Left lung (tissue), 10 donors: Measurements from ENCODE around the gene ADM5. TPM values are rescaled to one million over a fixed set of nuclear protein-coding genes. Genes with fewer than 3 reads are reported as not detected.

Experiments
- ATAC-seq: fragments of 200-7000 bp; cut with Tn5 transposase; one replicate; pipeline ENCODE4 v1.9.1; 2020; ENCODE audit warnings: moderate library complexity
- DNase-seq, 4 donors: peaks; one replicate each; pipeline ENCODE4 v3.0.0-alpha.2; 2013 to 2020
- H3K27ac ChIP-seq, 2 donors: fragments of 200-600 bp; sonication (generic) in 1 of 2; one replicate each; pipeline versions ENCODE4 v1.5.0 to v1.8.0; 2020 to 2021
- H3K27me3 ChIP-seq, 2 donors: fragments of 200-600 bp; sonication (generic) in 1 of 2; one replicate each; pipeline versions ENCODE4 v1.5.0 to v1.8.0; 2020 to 2021
- H3K36me3 ChIP-seq, 2 donors: fragments of 200-600 bp; sonication (generic) in 1 of 2; one replicate each; pipeline versions ENCODE4 v1.5.0 to v1.8.0; 2020 to 2021
- H3K4me1 ChIP-seq, 2 donors: fragments of 200-600 bp; one replicate each; pipeline ENCODE4 v1.8.0; 2021
- H3K4me3 ChIP-seq, 2 donors: fragments of 200-600 bp; sonication (generic) in 1 of 2; one replicate each; pipeline versions ENCODE4 v1.5.0 to v1.8.0; 2020 to 2021; ENCODE audit warnings: mild to moderate bottlenecking in 1 of 2
- H3K9me3 ChIP-seq, 2 donors: fragments of 200-600 bp; sonication (generic) in 1 of 2; one replicate each; pipeline versions ENCODE4 v1.5.0 to v1.8.0; 2020 to 2021
- intact Hi-C, 2 donors: fragments of 100-400 bp; cut with DNase I; formaldehyde crosslinking; loops; one replicate each; pipeline versions ENCODE4 v1.11.2 to v1.14.2; 2022
- polyA plus RNA-seq, 6 donors: library from polyadenylated mRNA; unstranded; fragments of 120-200 nt; gene quantifications; one replicate each; pipeline ENCODE4 v1.2.1, GENCODE V29; 2013; ENCODE audit not compliant: insufficient read length in 6 of 6
- total RNA-seq, 2 donors: library from RNA; stranded (reverse); fragmentation: NEBNext Ultra II Directional; extraction: Animal tissue kit (Norgen Biotek cat#: 25700); gene quantifications; one replicate each; pipeline ENCODE4 v1.2.1, GENCODE V29; 2021
- TF ChIP-seq, protein P1 (sequence below), 2 donors: fragments of 200-600 bp; sonication (generic) in 1 of 2; IDR thresholded peaks; one replicate each; pipeline versions ENCODE4 v1.5.0 to v1.8.0; 2021; ENCODE audit warnings: antibody characterized with exemption in 2 of 2
- donor health status: DM: no; HTN: yes; CAD: no.
- donor health status: DM: no; HTN: no; CAD: no.

ADM5 gene
- total and polyA plus RNA-seq, 8 donors: 0.93 to 2.6 (median 1.9) TPM

DNA sequence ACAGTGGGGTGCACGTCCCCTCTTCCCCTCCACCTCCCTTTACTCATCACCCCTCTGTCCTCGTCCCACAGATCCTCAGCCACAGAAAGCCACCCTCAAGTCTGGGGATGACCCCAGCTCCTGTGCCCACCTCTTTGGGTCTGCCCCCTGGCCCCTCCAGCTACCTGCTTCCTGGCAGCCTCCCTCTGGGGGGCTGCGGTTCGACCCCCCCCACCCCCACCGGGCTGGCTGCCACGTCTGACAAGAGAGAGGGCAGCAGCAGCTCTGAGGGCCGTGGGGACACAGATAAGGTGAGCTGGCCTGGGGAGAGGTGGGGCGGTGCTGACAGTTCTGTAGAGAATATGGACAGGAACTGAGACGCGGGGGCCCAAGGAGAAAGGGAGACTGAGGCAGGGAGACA lies 34.8 kb upstream of the ADM5 start:
- no peaks in the 10 kb centered on the region for H3K4me1 ChIP-seq
- no peaks in the 10 kb centered on the region for H3K27me3 ChIP-seq
- no peaks in the 10 kb centered on the region for H3K9me3 ChIP-seq
- TF ChIP-seq, protein P1, sequence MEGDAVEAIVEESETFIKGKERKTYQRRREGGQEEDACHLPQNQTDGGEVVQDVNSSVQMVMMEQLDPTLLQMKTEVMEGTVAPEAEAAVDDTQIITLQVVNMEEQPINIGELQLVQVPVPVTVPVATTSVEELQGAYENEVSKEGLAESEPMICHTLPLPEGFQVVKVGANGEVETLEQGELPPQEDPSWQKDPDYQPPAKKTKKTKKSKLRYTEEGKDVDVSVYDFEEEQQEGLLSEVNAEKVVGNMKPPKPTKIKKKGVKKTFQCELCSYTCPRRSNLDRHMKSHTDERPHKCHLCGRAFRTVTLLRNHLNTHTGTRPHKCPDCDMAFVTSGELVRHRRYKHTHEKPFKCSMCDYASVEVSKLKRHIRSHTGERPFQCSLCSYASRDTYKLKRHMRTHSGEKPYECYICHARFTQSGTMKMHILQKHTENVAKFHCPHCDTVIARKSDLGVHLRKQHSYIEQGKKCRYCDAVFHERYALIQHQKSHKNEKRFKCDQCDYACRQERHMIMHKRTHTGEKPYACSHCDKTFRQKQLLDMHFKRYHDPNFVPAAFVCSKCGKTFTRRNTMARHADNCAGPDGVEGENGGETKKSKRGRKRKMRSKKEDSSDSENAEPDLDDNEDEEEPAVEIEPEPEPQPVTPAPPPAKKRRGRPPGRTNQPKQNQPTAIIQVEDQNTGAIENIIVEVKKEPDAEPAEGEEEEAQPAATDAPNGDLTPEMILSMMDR (IDR thresholded peaks at IDR 0.05): no peak
- no peak overlapping the region for H3K4me3 ChIP-seq
- no peak for DNase-seq
- intact Hi-C loops: no loop called here
- no peak for ATAC-seq
- H3K27ac ChIP-seq: no peak overlapping the region
- H3K36me3 ChIP-seq: peaks cover 0 to 96% of the 10 kb centered on the region in 2 donors

DNA sequence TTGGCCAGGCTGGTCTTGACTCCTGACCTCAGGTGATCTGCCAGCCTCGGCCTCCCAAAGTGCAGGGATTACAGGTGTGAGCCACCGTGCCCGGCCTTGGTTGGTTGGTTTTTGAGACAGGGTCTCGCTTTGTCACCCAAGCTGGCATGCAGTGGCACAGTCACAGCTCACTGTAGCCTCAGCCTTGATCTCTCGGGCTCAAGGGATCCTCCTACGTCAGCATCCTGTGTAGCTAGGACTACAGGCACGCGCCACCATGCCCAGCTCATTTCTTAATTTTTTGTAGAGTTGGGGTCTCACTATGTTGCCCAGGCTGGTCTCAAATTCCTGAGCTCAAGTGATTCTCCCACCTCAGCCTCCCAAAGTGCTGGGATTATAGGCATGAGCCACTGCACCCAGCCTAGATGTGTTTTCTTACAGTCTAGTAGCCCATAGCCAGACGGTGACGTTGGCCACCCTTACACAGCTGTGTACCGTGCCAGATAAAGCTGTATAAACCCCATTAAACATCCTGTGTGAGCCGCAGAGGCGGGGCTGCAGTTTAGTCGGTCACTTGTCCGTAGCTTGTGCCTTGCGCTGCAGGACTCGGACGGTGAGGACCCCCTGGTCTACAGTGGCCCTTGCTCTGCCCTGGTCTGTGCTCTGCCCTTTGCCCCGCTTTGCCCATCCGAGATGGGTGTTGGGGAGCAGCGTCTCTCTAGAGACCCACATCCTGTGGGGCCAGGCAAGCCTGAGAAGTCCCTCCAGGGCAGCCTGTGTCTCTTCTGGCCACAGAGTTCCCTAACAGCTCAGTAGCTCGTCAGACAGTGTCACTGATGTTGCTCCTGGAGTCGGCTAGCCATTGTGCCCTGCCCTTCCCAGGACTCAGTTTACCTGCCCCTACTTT lies 33.6 kb upstream of the ADM5 start:
- DNase-seq (no peak), ATAC-seq (no peak)
- H3K4me1 ChIP-seq: no peaks in the 10 kb centered on the region
- intact Hi-C loops: no loop called here
- H3K27me3 ChIP-seq: no peaks in the 10 kb centered on the region
- no peak overlapping the region for H3K4me3 ChIP-seq
- TF ChIP-seq, protein P1 (IDR thresholded peaks at IDR 0.05): no peak
- no peaks in the 10 kb centered on the region for H3K9me3 ChIP-seq
- H3K36me3 ChIP-seq: peaks cover 0 to 96% of the 10 kb centered on the region in 2 donors
- no peak overlapping the region for H3K27ac ChIP-seq

DNA sequence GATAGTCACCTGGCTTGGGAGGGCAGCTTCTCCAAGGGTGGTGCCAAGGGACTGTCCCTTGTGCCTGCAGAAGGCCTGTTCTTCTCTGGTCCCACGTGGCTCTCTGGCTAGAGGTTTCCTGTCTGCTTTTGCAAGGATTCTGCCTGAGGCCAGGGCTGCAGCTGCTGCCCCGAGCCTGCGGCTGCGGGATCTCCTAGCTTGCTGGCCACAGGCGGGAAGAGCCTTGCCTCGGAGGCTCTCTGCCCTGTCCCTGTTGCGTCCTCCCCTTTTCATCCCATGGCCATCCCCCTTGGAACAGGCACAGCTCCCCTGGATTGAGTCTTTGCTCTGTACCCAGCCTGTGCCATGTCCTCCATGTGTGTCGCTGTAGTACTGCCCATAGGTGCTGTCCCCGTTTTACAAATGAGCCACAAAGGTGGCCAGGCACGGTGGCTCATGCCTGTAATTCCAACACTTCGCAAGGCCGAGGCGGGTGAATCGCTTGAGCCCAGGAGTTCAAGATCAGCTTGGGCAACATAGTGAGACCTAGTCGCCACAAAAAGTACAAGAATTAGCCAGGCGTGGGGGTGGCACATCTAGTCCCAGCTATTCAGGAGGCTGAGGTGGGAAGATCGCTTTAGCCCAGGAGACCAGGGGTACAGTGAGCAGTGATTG lies 32.8 kb upstream of the ADM5 start:
- Histone ChIP-seq H3K4me1 (no peaks in the 10 kb centered on the region), H3K9me3 (no peaks in the 10 kb centered on the region), H3K27me3 (no peaks in the 10 kb centered on the region), H3K27ac (no peak overlapping the region), H3K36me3 (peaks cover 0 to 97% of the 10 kb centered on the region in 2 donors), H3K4me3 (no peak overlapping the region)
- TF ChIP-seq, protein P1 (IDR thresholded peaks at IDR 0.05): no peak
- ATAC-seq (no peak), DNase-seq (no peak)
- intact Hi-C loops: no loop called here

DNA sequence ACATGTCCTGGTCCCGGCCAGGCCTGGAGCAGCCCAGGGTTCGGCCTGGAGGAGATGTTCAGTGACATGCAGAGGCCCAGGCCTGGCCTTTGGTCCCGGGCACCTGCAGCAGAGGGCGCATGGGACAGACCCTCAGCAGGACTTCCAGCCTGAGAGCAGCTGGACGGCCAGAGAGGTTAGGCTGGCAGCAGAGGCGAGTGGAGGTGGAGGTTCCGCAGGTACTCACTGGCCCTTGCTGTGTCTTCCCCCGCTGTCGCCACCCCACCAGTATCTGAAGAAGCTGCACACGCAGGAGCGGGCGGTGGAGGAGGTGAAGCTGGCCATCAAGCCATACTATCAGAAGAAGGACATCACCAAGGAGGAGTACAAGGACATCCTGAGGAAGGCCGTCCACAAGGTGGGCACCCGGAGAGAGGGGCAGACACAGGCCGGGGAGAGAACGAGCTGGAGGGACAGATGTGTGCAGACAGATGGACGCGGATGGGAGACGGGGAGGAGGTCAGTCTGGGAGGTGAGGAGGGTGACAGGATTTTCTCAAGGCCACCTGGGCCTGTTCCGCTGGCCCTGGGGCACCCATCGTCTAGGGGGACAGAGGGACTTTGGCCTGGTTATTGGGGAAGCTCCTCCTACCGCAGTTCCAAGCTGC lies 31.8 kb upstream of the ADM5 start:
- Histone ChIP-seq H3K27ac (no peak overlapping the region), H3K4me3 (no peak overlapping the region), H3K36me3 (peaks cover 0 to 100% of the 10 kb centered on the region in 2 donors), H3K27me3 (no peaks in the 10 kb centered on the region), H3K4me1 (peaks cover 0 to under 1% of the 10 kb centered on the region in 2 donors), H3K9me3 (no peaks in the 10 kb centered on the region)
- DNase-seq: no peak
- intact Hi-C loops: no loop called here
- no peak for ATAC-seq
- TF ChIP-seq, protein P1 (IDR thresholded peaks at IDR 0.05): no peak

DNA sequence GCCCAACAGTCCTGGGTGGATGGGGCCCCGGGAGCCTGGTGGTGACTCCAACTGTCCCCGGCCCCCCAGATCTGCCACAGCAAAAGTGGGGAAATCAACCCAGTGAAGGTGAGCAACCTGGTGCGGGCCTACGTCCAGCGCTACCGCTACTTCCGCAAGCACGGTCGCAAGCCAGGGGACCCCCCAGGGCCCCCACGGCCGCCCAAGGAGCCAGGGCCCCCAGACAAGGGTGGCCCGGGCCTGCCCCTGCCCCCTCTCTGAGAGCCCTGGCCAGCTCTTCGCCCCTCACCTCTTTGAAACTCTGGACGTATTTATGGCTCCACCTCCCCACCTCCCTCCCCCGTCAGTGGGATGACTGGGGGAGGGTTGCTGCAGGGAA lies 31.3 kb upstream of the ADM5 start:
- no peaks in the 10 kb centered on the region for H3K27me3 ChIP-seq
- no peaks in the 10 kb centered on the region for H3K9me3 ChIP-seq
- DNase-seq (no peak), ATAC-seq (no peak)
- H3K27ac ChIP-seq: no peak overlapping the region
- peaks cover 0 to 100% of the 10 kb centered on the region in 2 donors for H3K36me3 ChIP-seq
- intact Hi-C loops: no loop called here
- peaks cover 0 to 5% of the 10 kb centered on the region in 2 donors for H3K4me1 ChIP-seq
- TF ChIP-seq, protein P1 (IDR thresholded peaks at IDR 0.05): no peak
- H3K4me3 ChIP-seq: no peak overlapping the region
